ENCODE measurements around the gene LRIG1.

DNA sequence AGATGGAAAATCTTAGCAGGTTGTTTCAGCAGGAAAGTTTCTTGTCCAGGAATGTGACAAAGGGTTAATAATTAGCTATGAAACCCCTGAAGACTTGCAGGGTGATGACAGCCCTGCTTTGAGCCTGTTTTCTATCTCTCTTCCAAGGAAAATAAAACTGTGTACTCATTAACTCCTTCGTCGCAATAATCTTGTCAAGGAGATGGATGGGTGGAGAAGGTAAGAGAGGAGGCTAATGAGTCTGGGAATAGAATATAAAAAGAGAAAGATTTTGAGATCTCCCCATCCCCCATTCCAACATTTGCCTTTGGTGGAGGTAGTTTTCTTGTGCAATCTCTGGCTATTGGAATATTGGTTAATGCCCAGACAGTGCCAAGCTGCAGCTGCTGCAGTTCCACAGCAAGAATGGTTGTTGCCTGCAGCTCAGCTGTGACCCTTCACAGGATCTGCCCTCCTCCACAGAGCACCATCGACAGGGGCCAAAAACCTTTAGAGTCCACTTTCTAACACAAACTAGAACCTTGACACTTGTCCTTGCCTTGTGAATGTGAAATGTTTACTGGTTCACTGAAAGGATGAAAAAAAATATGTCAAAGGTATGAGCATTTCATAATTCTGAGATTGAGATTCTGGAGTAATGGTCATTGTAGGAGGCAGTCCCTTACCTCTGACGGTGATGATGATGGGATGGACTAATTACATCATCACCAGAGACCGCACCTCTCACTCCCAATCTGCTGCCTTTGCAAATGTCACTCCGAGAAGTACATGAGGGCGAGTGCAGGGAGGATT, 4.2 kb upstream of the LRIG1 start:
- TF ChIP-seq, protein P1, sequence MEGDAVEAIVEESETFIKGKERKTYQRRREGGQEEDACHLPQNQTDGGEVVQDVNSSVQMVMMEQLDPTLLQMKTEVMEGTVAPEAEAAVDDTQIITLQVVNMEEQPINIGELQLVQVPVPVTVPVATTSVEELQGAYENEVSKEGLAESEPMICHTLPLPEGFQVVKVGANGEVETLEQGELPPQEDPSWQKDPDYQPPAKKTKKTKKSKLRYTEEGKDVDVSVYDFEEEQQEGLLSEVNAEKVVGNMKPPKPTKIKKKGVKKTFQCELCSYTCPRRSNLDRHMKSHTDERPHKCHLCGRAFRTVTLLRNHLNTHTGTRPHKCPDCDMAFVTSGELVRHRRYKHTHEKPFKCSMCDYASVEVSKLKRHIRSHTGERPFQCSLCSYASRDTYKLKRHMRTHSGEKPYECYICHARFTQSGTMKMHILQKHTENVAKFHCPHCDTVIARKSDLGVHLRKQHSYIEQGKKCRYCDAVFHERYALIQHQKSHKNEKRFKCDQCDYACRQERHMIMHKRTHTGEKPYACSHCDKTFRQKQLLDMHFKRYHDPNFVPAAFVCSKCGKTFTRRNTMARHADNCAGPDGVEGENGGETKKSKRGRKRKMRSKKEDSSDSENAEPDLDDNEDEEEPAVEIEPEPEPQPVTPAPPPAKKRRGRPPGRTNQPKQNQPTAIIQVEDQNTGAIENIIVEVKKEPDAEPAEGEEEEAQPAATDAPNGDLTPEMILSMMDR (IDR thresholded peaks at IDR 0.05): no peak
- TF ChIP-seq EZH2 (IDR thresholded peaks at IDR 0.05): no peak
- no peak for TF ChIP-seq EZH2phosphoT487 (IDR thresholded peaks at IDR 0.05)

Data from neural progenitor cell (in vitro differentiated cells).